T-helper 17 cell (primary cell): ENCODE data around the gene CELSR2. TPM values are rescaled to one million over a fixed set of nuclear protein-coding genes. Genes with fewer than 3 reads are reported as not detected.
A peak's percentile ranks its signal among the peaks of the same experiment; 100 is the strongest.
"Not testable (repeated sequence)": the region's sequence is repeated elsewhere in the genome, so short reads cannot be mapped to it uniquely, and the experiment has no call there.

Experiments
- ATAC-seq: fragments of 150-1000 bp; cut with Tn5 transposase; 2 replicates; pipeline ENCODE4 v1.10.0; 2021; ENCODE audit warnings: mild to moderate bottlenecking, moderate library complexity
- DNase-seq, 3 donors: peaks; one replicate each; pipeline versions ENCODE4 v3.0.0 to v3.0.0-alpha.2; 2020 to 2021
- H3K9me3 ChIP-seq: one replicate; pipeline ENCODE4 v1.7.0; 2013; ENCODE audit warnings: low read length, mild to moderate bottlenecking; ENCODE audit not compliant: control insufficient read depth, poor library complexity, severe bottlenecking
- H3K27ac Mint-ChIP-seq: one replicate; pipeline ENCODE4 v1.8.0; 2022; ENCODE audit warnings: mild to moderate bottlenecking, moderate library complexity, mixed read lengths
- H3K27me3 Mint-ChIP-seq: one replicate; pipeline ENCODE4 v1.8.0; 2022; ENCODE audit warnings: mixed read lengths
- H3K36me3 Mint-ChIP-seq: one replicate; pipeline ENCODE4 v1.8.0; 2022; ENCODE audit warnings: low read depth, mixed read lengths
- H3K4me1 Mint-ChIP-seq: one replicate; pipeline ENCODE4 v1.8.0; 2022; ENCODE audit warnings: mild to moderate bottlenecking, mixed read lengths
- H3K4me3 Mint-ChIP-seq: one replicate; pipeline ENCODE4 v1.8.0; 2022; ENCODE audit warnings: mild to moderate bottlenecking, moderate library complexity, mixed read lengths
- total RNA-seq, 4 donors: library from RNA in 2 of 4; stranded (reverse) in 2 of 4; gene quantifications; one replicate each; pipeline ENCODE4 v1.2.3 and lab custom pipeline; 2022 to 2026

The CELSR2 gene
- total RNA-seq, 2 donors from 2014 or later: 3.2 to 3.3 TPM

DNA sequence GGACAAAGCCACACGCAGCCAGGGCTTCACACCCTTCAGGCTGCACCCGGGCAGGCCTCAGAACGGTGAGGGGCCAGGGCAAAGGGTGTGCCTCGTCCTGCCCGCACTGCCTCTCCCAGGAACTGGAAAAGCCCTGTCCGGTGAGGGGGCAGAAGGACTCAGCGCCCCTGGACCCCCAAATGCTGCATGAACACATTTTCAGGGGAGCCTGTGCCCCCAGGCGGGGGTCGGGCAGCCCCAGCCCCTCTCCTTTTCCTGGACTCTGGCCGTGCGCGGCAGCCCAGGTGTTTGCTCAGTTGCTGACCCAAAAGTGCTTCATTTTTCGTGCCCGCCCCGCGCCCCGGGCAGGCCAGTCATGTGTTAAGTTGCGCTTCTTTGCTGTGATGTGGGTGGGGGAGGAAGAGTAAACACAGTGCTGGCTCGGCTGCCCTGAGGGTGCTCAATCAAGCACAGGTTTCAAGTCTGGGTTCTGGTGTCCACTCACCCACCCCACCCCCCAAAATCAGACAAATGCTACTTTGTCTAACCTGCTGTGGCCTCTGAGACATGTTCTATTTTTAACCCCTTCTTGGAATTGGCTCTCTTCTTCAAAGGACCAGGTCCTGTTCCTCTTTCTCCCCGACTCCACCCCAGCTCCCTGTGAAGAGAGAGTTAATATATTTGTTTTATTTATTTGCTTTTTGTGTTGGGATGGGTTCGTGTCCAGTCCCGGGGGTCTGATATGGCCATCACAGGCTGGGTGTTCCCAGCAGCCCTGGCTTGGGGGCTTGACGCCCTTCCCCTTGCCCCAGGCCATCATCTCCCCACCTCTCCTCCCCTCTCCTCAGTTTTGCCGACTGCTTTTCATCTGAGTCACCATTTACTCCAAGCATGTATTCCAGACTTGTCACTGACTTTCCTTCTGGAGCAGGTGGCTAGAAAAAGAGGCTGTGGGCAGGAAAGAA is 25.5 kb downstream of the CELSR2 start:
- H3K9me3 ChIP-seq: no peaks in the 10 kb centered on the region
- no peak for ATAC-seq

GRCh38 chr1:109275706-109276345 is 26.5 kb downstream of the CELSR2 start:
- H3K36me3 Mint-ChIP-seq: no peaks in the 10 kb centered on the region
- H3K4me3 Mint-ChIP-seq: no peak overlapping the region
- no peaks in the 10 kb centered on the region for H3K27me3 Mint-ChIP-seq
- peaks cover 2% of the 10 kb centered on the region for H3K4me1 Mint-ChIP-seq
- DNase-seq: no peak
- no peak for ATAC-seq
- no peak overlapping the region for H3K27ac Mint-ChIP-seq
- no peaks in the 10 kb centered on the region for H3K9me3 ChIP-seq

More for the DNA sequence above, 25.5 kb downstream of the CELSR2 start:
- no peak for DNase-seq
- Mint-ChIP-seq H3K4me1 (peaks cover 2% of the 10 kb centered on the region), H3K27me3 (no peaks in the 10 kb centered on the region), H3K4me3 (no peak overlapping the region), H3K36me3 (no peaks in the 10 kb centered on the region), H3K27ac (no peak overlapping the region)

DNA sequence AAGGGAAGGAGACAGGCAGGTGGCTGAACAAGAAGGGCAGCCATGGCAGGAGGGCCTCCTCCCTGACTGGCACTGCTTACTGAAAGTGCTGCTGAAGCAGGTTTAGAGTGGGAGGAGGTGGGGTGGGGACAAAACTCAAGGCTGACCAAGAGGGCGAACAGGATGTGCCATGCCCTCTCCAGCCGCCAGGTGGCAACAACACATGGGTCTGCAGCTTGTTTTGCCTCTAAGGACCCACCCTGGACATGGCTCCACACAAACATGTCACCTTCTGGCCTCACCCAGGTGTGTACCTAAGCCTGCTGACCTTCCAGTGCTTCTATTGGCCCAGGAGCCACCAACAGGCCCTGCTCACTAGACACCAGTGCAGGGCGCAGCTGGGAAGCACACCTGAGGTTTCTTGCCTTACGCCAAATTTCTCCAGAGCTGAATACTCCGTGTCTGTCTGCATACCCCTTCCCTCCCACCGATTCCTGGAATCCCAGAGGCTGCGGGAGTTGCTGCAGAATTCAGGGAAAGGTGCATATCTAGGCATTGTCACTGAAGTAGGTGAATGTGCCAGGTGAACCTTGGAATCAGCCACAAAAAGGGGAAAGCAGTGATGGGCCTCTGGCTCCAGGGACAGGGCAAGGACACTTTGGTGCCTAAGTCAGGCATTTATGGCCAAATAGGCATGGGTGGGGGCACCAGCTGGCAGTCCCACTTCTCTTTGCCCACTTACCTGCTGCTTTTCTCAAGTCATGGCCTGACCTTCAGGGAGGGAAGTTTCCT is 28.3 kb downstream of the CELSR2 start:
- ATAC-seq (peak; percentile 79), DNase-seq (peak; percentile 38 to 45 (median 41))
- no peaks in the 10 kb centered on the region for H3K27me3 Mint-ChIP-seq
- H3K9me3 ChIP-seq: no peaks in the 10 kb centered on the region
- H3K4me3 Mint-ChIP-seq: no peak overlapping the region
- peaks cover 7% of the 10 kb centered on the region for H3K4me1 Mint-ChIP-seq
- H3K27ac Mint-ChIP-seq: no peak overlapping the region
- no peaks in the 10 kb centered on the region for H3K36me3 Mint-ChIP-seq

DNA sequence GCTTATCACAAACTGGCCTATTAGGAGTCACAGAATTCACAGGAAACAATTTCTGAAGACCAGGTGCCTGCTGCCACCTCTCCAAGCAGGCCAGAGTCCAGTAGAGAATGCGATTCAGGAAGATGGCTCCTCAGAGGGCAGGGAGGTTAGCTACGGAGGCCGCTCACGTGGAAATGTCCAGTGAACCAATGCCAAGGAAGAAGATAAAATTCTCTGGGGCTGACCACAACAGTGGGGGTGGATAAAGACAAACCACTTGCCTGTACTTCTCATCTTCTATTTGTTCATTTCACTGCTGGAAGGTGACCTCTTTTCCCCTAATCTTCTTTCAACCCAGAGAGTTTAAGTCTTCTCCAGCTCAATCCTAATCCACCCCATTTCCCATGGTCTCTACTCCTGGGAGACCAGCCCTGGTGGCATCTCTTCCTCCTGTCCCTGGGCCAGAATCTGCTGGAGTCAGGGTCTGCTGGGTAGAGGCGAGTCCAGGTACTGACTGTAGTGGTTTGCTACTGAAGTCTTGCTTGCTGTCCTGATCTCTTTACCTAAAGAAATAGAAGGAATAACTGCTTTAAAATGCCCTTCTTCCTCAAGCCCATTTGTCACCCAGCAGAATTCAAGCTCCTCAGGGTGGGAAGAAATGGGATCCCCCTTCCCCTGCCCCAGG is 30.4 kb downstream of the CELSR2 start:
- H3K9me3 ChIP-seq: no peaks in the 10 kb centered on the region
- Mint-ChIP-seq H3K27ac (no peak overlapping the region), H3K4me1 (peaks cover 10% of the 10 kb centered on the region), H3K27me3 (no peaks in the 10 kb centered on the region), H3K4me3 (no peak overlapping the region), H3K36me3 (no peaks in the 10 kb centered on the region)
- DNase-seq: no peak
- no peak for ATAC-seq

DNA sequence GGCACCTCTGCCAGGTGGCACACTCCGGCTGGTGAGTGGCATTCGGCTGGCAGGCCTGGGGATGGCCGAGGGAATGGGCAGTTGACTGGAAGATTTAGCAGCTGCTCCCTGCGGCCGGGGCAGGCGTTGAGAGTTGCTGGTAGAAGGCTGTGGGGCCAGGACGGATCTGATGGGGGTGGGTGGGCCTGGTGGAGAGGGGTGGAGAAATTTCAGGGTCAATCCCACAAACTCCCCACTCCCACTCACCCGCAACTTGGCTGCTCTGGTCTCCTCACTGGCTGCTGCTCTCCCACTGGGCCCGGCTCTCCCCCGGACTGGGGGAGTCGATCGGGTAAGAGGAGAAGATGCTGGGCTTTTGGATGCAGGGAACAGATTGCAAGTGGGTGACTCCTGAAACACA is 31.5 kb downstream of the CELSR2 start:
- Mint-ChIP-seq H3K36me3 (no peaks in the 10 kb centered on the region), H3K27ac (no peak overlapping the region), H3K27me3 (no peaks in the 10 kb centered on the region), H3K4me1 (peaks cover 10% of the 10 kb centered on the region), H3K4me3 (no peak overlapping the region)
- H3K9me3 ChIP-seq: no peaks in the 10 kb centered on the region
- ATAC-seq (no peak), DNase-seq (no peak)

- ATAC-seq: no peak
- Mint-ChIP-seq H3K36me3 (no peaks in the 10 kb centered on the region), H3K27ac (no peak overlapping the region), H3K4me1 (peaks cover 10% of the 10 kb centered on the region), H3K27me3 (no peaks in the 10 kb centered on the region), H3K4me3 (peak overlapping the region; percentile 99)
- DNase-seq: no peak
- H3K9me3 ChIP-seq: no peaks in the 10 kb centered on the region
Observed at GRCh38 chr1:109281680-109282496, 32.5 kb downstream of the CELSR2 start.

- ATAC-seq: no peak
- H3K27ac Mint-ChIP-seq: peak overlapping the region; percentile 90
- H3K27me3 Mint-ChIP-seq: no peaks in the 10 kb centered on the region
- peak overlapping the region; percentile 99 for H3K4me3 Mint-ChIP-seq
- peaks cover 8% of the 10 kb centered on the region for H3K4me1 Mint-ChIP-seq
- H3K36me3 Mint-ChIP-seq: no peaks in the 10 kb centered on the region
- no peaks in the 10 kb centered on the region for H3K9me3 ChIP-seq
- no peak for DNase-seq
Observed at GRCh38 chr1:109282497-109282951, 33.2 kb downstream of the CELSR2 start.

GRCh38 chr1:109282952-109283747 is 33.8 kb downstream of the CELSR2 start, which contains the start of gene PSRC1:
PSRC1 (minus strand) TSS chr1:109283145.
- peak within 1 kb of the TSS; percentile 99 for H3K4me3 Mint-ChIP-seq
- H3K27me3 Mint-ChIP-seq: no peaks in the 10 kb centered on the region
- ATAC-seq (peak; percentile 96), DNase-seq (peak; percentile 81 to 86 (median 85))
- peaks cover 8% of the 10 kb centered on the region for H3K4me1 Mint-ChIP-seq
- peak within 1 kb of the TSS; percentile 90 for H3K27ac Mint-ChIP-seq
- no peaks in the 10 kb centered on the region for H3K9me3 ChIP-seq
- H3K36me3 Mint-ChIP-seq: no peaks in the 10 kb centered on the region

GRCh38 chr1:109283748-109284600 is 34.6 kb downstream of the CELSR2 start:
- Mint-ChIP-seq H3K27me3 (no peaks in the 10 kb centered on the region), H3K4me1 (peaks cover 8% of the 10 kb centered on the region), H3K27ac (peak overlapping the region; percentile 90), H3K4me3 (peak overlapping the region; percentile 99), H3K36me3 (no peaks in the 10 kb centered on the region)
- no peaks in the 10 kb centered on the region for H3K9me3 ChIP-seq
- DNase-seq: no peak
- no peak for ATAC-seq

- not testable (repeated sequence) for H3K4me3 Mint-ChIP-seq, DNase-seq, H3K27ac Mint-ChIP-seq, ATAC-seq, H3K9me3 ChIP-seq, H3K36me3 Mint-ChIP-seq, H3K27me3 Mint-ChIP-seq, H3K4me1 Mint-ChIP-seq
Observed at GRCh38 chr1:109286762-109287161, 37.4 kb downstream of the CELSR2 start.

- no peak overlapping the region for H3K27ac Mint-ChIP-seq
- ATAC-seq (no peak), DNase-seq (no peak)
- H3K9me3 ChIP-seq: no peaks in the 10 kb centered on the region
- peaks cover 8% of the 10 kb centered on the region for H3K27me3 Mint-ChIP-seq
- H3K4me1 Mint-ChIP-seq: peaks cover 2% of the 10 kb centered on the region
- H3K36me3 Mint-ChIP-seq: no peaks in the 10 kb centered on the region
- no peak overlapping the region for H3K4me3 Mint-ChIP-seq
Observed at GRCh38 chr1:109290137-109290536, 40.8 kb downstream of the CELSR2 start.
